Inflammatory macrophage treated with lipopolysaccharide for 1 hour (primary cell): ENCODE data around the gene PTPRN2.

ENCODE experiments used
- DNase-seq, 2 donors: peaks; one replicate each; pipeline ENCODE4 v3.0.0-alpha.2; 2020 to 2022

Gene PTPRN2

DNA sequence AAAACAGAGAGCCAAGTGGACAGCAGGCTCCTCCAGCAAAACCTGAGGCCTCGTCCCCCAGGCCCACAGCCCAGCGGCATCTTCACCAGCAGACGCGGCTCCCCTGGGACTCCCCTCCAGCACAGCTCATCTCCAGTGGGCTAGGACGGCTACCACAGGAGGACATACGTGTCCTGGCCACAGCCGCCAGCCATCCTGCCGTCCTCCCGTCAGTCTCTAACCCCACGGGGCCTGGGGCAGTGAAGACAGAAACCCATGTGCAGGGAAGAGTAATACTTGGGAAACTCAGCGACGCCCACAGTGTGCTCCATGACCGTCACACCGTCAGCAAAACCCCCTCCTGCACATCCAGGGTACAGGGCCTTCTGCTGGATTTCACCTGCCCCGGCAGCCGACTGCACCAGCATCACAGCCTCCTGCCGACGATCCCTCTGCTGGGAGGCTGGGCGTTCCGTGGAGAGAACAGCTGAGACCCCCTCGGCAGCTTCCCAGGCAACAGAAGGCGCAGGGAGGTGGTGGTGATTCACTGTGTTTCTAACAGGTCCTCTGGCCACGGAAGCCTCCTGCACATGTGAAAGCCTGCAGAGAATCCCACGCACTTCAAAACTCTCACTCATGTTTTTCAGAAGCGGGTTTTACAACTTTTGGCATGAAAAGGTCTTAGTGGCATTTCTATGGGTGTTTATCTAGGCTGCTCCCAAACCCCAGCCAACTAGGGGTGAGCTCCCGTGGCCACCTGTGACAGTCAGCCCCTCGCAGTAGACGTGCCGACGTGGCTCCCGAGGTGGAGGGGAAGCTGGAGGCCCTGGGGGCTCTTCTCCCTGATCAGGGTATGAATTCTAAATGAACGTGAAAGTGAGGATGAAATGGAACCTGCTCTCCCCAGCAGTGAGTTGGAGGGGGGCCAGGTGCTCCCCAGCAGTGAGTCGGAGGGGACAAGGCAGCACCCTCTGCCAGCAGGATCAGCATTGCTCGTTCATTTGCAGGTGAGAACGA, 513.5 kb downstream of the PTPRN2 start:
- DNase-seq, result no peak

DNA sequence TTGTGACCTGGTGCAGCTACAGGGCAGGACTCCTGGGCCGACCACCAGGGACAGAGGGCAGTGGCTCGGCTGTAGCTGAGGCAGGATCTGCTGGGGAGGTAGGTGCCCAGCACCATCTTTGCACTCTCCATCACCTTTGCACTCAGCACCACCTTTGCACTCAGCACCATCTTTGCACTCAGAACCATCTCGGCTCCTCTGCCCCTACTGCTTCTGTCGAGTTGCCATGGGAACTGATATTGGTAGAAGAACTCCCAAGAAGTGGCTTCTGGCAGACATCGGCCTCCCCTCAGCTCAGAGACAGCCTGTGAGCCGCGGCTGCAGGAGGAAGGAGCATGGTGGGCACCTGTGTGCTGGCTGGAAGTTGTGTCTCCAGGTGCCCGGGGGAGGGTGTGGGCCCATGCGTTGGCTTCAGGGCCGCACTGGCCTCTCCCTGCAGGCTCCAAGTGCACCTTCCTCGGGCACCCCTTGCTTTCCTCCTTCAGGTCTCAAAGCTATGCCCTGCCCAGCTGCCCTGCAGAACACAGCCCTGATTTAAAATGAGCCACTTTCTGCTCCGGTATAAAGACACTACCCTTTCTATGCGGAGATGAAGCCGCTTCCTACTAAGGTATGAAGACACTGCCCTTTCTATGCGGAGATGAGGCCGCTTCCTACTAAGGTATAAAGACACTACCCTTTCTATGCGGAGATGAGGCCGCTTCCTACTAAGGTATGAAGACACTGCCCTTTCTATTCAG, 514.5 kb downstream of the PTPRN2 start:
- no peak for DNase-seq

DNA sequence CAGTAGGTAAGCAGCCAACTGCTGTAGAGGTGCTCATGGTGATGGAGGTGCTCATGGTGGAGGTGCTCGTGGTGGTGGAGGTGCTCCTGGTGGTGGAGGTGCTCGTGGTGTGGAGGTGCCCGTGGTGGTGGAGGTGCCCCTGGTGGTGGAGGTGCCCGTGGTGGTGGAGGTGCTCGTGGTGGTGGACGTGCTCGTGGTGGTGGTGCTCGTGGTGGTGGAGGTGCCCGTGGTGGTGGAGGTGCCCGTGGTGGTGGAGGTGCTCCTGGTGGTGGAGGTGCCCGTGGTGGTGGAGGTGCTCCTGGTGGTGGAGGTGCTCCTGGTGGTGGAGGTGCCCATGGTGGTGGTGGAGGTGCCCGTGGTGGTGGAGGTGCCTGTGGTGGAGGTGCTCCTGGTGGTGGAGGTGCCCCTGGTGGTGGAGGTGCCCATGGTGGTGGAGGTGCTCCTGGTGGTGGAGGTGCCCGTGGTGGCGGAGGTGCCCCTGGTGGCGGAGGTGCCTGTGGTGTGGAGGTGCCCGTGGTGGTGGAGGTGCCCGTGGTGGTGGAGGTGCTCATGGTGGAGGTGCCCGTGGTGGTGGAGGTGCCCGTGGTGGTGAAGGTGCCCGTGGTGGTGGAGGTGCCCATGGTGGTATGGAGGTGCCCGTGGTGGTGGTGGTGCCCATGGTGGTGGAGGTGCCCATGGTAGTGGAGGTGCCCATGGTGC, 517.3 kb downstream of the PTPRN2 start:
- no peak for DNase-seq

DNA sequence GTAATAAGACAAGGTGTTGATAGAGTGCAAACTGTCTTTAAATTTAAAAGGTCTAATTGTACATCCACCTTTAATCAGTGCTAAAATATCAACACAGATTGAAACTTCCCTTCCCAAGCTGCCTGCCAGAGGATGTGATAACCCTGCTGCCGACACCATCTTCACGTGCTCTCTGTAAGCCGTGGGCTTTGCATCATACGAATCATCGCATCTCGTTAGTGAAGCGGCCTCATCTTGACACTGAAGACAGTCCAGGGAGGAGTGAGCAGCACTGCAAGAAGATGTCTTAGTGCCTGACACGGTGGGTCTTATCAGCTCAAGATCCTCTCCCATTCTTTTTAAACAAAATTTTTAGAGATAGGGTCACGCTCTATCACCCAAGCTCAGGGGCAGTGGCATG, 518.8 kb downstream of the PTPRN2 start:
- DNase-seq, result no peak

DNA sequence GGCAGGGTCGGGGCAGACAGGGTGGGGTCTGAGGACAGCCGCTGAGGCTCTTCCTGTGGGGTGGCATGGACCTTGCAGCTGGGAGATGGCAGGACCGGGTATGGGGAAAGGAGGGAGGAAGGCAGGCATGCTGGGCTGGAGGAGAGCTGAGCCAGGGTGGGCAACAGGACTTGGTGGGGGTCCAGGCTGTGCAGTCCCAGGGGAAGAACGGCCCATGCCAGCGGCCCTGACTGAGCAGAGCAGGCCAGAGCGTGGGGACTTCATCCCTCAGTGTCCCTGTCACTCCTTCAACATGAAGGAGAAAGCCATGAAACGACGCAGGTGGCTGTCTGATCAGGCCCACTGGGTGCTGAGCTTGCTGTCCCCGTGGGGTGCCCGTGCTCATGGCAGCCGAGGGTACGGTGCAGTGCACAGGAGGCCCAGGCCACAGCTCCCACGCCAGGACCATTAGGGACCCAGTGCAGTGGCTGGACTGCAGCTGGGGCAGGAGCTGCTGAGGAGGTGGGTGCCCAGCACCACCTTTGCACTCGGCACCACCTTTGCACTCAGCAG, 519.6 kb downstream of the PTPRN2 start:
- DNase-seq, result no peak

DNA sequence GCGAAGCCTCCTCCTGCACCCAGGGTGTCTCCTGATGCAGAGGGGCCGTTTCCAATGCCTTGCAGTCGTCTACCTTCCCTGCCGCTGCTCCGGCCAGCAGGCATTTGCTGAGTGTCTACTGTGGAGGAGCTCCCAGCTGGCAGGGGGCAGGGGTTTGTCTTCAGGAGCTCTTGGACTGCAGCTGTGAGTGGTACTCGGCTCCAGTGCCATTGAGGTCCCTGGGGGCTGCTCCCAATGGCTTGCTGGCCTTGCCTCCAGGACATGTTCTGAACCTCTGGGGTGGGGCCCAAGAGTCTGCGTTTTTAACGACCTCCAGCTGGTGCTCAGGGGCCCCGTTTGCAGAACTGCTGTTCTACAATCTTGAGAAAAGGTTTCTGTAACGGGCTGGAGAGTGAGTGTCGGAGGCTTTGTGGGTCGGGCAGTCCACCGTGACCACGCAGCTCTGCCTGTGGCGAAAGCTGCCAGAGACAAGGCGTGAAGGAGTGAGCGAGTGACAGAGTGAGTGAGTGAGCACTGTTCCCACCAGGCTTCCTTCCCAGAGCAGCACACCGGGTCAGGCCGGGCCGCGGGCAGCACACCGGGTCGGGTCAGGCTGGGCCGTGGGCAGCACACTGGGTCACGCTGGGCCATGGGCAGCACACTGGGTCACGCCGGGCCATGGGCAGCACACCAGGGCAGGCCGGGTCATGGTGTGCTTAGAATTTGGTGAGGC, 520.2 kb downstream of the PTPRN2 start:
- no peak for DNase-seq

DNA sequence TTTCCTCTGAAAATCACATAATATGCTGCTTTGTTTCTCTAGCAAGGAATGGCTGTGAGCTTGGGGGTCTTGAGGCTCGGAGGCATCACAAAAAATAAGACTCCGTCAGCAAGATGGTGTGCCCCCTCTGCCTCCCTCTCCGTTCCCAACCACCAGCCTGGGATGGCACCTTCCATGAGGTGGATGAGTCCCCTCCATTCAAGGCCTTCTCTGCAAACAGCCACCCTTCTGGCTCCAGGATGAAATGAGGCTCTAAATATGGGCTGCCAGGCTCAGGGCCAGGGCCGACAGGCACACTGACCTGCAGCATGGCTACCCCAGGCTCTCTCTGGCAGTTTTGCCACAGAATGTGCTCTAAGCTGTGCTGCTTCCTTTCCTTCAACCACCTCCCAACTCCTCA, 521.5 kb downstream of the PTPRN2 start:
- DNase-seq, result no peak

DNA sequence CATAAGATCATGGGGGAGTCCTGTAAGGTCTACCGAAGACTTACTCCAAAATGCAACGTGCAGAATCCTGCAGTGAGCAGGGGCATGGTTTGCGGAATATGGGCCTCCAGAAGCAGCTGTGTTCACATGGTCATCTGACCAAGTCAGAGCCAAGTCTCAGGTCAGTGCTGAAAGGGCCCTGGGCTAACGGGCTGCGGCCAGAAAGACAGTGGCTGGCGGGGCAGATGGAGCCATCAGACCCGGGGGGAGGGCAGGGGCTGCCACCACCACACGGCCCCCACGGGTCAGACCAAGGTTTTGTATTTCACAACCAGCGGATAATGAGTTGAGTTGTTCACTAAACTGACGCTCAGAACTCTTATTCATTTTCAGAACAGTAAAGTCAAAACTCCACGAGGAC, 522.3 kb downstream of the PTPRN2 start:
- no peak for DNase-seq

DNA sequence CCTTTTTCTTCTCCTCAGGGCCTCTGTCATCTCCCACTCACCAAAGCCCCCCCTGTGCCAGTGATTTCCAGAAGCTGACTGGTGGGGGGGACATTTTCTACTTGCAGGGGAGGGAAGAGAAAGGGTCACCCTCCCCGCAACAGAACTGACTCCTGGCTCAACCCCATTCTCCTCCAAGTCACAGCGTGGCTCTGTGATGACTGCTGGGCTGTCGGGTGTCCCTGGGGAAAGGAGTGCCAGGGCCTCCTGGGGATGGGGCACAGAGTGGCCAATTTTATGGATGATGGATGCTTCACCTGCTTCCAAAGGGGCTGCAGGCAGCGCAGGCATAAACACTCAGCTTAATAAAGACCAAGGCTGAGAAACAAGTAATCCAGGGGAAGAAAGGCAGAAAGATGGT, 523.0 kb downstream of the PTPRN2 start:
- DNase-seq, result no peak

DNA sequence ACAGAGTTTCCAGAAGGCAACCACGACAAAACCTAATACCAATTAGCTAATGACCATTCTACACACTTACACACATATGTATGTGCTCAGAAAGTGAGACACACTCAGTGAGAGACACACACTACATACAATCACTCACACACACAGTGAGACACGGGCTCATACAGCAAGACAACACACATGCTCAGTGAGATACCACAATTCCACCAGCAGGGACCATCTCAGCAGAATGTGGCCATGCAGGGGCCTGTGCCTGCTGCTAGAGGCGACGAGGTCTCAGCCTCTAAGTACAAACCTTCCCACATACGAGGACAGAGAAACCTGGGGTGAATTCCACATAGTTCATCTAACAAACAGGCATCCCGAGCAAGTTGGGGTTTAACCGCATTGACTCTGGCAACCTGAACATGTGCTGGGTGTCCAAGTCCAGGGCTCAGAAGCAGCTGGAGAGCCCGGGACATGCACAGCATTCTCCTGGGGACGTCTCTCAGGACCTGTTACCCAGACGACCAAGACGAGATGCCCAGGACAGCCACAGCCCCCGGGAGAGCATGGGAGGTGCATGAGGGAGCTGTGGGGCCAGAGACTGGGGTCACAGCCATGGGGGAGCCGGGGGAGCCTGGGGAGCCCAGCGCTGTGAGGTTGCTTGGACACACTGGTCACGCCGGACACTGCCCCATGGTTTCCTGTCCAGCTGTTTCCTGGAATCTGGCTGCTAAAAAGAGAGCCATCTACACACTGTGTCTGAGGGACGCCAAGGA, 523.6 kb downstream of the PTPRN2 start:
- DNase-seq, result no peak

DNA sequence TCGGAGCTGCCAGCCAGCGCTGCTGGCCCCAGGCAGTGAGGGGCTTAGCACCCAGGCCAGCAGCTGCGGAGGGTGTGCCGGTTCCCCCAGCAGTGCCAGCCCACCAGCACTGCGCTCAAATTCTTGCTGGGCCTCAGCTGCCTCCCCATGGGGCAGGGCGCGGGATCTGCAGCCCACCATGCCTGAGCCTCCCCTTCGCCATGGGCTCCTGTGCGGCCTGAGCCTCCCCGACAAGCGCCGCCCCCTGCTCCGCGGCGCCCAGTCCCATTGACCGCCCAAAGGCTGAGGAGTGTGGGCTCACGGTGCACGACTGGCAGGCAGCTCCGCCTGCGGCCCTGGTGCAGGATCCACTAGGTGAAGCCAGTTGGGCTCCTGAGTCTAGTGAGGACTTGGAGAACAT, 525.0 kb downstream of the PTPRN2 start:
- no peak for DNase-seq

DNA sequence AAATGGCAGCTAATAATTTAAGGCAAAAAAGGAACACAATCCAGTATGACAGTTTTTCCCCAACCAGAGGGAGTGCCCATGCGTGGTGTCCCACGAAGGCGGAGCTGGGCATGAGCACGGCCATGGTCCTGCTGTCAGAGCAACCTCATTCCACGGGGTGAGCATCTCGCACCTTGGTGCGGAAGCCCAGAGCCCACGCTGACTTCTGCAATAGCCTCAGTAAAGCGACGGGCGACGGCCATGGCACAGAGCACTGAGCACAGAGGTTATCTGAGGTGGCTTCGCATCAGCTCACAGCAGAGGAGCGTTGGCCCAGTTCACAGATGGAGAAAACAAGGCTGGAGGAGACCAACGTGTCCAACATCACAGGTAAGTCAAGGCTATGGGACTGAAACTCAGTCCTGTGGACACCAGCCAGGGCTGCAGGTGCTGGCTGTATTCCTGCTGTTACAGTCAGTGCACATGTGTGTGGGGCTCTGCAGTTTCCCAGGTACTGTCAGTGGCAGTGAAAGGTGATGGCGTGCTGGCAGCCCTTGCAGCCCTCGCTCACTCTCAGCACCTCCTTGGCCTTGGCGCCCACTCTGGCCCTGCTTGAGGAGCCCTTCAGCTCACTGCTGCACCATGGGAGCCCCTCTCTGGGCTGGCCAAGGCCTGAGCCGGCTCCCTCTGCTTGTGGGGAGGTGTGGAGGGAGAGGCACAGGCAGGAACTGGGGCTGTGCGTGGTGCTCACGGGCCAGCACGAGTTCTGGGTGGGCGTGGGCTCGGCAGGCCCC, 525.6 kb downstream of the PTPRN2 start:
- DNase-seq, result no peak

DNA sequence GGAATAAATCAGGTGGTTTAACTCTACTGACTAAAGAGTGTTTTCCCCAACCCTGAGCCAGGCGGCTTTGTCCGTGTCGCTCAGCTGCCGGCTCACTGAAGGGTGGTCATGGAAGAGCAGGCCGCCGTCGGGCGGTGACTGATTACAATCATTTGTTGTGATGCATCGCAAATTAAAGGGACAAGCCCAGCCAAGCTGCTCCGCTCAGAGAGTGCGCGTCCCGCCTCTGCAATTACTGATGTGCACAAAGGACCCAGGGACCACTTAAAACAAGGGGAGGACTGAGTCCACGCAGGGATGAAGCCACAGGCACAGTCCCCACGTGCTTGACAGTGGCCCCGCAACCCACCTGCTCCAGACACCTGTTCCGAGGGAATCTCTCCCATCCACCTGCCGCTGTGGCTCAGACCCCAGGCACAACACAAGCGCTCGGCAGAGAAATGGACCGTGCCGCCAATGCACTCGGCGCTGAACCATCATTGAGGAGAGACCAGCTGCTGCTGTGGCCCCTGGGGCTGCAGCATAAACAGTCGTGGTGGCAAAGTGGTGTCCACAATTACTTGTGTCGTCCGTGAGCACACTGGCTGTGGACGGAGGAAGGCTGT, 526.5 kb downstream of the PTPRN2 start:
- DNase-seq, result no peak

DNA sequence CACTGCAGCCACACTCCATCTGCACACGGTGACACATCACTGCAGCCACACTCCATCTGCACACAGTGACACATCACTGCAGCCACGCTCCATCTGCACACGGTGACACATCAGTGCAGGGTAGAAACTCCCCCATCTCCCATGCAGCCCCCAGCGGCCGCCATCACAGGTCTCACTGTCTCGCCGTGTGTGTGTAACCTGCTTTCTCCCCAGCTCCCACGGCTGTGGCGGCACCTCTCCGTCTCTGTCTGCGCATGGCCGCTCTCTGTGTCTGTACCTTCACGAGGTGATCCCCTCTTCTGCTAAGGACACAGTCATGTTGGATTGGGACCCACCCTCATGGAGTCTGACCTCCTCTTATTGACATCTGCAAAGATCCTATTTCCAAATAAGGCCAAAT, 527.4 kb downstream of the PTPRN2 start:
- no peak for DNase-seq

DNA sequence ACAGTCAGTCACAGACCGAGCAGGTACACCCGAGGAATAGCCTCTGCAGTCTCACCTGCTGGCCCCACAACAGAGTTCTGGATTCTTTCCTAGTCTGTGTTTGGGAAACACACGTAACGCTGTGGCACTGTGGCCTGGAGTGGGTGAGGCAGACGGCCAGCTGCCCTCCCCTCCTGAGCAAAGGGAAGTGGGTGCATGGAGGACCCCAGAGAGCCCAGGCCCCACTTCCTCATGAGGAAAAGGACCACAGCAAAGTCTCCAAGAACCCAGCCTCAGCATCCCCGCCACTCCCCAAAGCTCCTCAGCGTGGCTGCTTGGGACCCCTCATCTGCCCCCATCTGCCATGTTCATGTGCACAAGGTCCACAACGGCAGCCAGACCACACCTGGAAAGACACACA, 530.2 kb downstream of the PTPRN2 start:
- DNase-seq, result no peak

DNA sequence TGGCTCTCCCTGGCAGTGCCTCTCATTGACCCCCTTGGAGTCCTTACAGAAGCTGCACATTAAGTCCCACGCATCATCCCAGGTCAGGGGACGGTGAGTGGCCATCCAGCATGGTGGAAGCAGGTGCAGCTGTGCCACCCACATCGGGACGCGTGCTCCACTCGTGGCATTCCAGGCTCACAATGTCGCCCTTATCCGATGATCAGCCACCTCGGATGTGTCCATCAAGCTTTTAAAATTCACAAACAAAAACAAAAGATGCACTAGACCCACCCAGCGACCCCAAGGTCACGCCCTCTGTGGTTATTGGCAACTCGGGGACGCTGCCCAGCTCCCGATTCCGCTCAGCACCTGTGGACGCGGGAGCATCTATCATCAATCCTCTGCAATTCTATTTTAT, 530.9 kb downstream of the PTPRN2 start:
- no peak for DNase-seq

DNA sequence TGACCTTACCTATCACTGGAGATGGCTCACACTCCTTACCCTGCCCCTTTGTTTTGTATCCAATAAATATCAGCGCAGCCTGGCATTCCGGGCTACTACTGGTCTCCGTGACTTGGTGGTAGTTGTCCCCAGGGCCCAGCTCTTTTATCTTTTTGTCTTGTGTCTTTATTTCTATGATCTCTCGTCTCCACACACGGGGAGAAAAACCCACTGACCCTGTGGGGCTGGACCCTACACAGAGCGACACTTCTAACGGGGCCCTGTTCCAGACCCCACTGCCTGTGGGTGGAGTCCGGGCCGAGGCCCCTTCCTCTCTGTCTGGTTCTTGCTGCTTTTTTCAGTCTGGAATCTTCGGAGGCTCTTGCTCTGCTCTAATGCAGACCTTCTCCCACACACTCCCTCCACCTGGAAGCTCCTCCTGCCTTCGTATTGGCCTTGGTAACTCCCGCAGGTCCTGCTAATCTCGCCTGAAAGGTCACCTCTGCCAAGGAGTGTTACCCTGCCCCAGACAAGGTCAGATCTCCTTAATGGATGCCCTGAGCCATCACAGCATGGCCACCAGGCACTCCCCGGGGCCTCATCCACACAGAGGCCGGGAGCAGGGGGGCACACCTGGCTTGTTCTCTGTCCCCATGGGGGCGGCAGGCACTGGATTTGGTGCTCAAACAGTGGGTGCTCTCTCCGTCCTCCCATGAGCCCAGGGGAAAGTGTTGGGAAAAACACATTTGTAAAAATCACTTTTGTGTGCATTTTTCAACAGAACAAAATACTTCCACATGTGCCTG, 531.7 kb downstream of the PTPRN2 start:
- no peak for DNase-seq

DNA sequence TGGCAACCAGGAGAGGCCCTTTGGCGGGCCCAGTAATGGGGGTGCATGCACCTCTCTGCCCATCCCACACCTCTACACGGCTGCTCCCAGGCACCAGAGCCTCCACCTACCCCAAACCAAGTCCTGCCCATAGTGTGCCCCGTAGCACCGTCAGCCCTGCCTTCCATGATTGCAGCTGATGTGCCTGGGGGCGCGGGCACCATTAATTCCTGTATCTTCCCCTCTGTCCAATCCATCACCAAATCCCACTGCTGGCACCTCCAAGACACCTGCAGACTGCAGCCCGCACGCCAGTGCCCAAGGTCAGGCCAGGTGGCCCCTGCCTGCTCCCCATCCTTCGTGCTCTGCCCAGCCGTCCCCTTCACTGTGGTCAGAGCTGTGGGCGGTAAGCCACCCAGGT, 533.0 kb downstream of the PTPRN2 start:
- no peak for DNase-seq

DNA sequence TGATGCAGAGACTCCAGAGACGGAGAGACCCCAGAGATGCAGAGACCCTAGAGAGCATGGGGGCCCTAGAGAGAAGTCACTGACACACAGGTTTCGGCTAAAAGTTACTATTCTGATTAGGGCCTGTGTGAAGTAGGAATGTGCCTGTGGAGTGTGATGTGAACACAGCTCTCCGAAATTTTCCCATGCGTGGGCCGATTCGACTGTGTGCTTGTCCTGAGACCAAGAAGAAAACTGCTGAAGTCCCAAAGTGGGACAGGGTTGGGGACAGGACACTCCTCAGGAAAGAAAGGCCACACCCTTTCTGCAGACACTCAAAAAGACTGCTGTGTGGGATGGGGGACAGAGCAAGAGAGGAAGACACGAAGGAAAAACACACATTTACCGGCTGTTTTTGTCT, 533.5 kb downstream of the PTPRN2 start:
- DNase-seq, result no peak
